Liver (tissue), 9 donors: Measurements from ENCODE around the gene RETSAT. TPM values are rescaled to one million over a fixed set of nuclear protein-coding genes. Genes with fewer than 3 reads are reported as not detected.
"Not testable (repeated sequence)": the region's sequence is repeated elsewhere in the genome, so short reads cannot be mapped to it uniquely, and the experiment has no call there.

Experiments
- DNase-seq: peaks from one replicate; pipeline ENCODE4 v3.0.0-alpha.2; 2017; ENCODE audit warnings: low spot score
- H3K27ac ChIP-seq, 2 donors: one replicate each; pipeline ENCODE4 v1.7.0; 2013; ENCODE audit warnings: inconsistent platforms in 2 of 2, low read length in 2 of 2, control low read depth in 1 of 2, low read depth in 1 of 2, mild to moderate bottlenecking in 1 of 2
- H3K27me3 ChIP-seq, 4 donors: one replicate each; pipeline versions ENCODE4 v1.6.1 to v1.7.0; 2013; ENCODE audit warnings: low read length in 3 of 4, inconsistent platforms in 1 of 4, mild to moderate bottlenecking in 1 of 4, moderate library complexity in 1 of 4; ENCODE audit not compliant: control insufficient read depth in 4 of 4, insufficient read depth in 4 of 4
- H3K36me3 ChIP-seq, 4 donors: one replicate each; pipeline versions ENCODE4 v1.6.1 to v1.7.0; 2013; ENCODE audit warnings: low read length in 3 of 4, mild to moderate bottlenecking in 3 of 4, low read depth in 1 of 4, moderate library complexity in 1 of 4; ENCODE audit not compliant: control insufficient read depth in 4 of 4, insufficient read depth in 3 of 4
- H3K4me1 ChIP-seq, 4 donors: one replicate each; pipeline versions ENCODE4 v1.6.1 to v1.7.0; 2013; ENCODE audit warnings: low read length in 3 of 4, mild to moderate bottlenecking in 3 of 4, moderate library complexity in 1 of 4; ENCODE audit not compliant: control insufficient read depth in 4 of 4, insufficient read depth in 4 of 4
- H3K4me3 ChIP-seq, 3 donors: one replicate each; pipeline versions ENCODE4 v1.6.1 to v1.7.0; 2013; ENCODE audit warnings: low read length in 3 of 3, control low read depth in 1 of 3, low read depth in 1 of 3, mild to moderate bottlenecking in 1 of 3
- H3K9ac ChIP-seq, 2 donors: one replicate each; pipeline ENCODE4 v1.7.0; 2013; ENCODE audit warnings: low read length in 2 of 2, mild to moderate bottlenecking in 2 of 2, moderate library complexity in 2 of 2, control low read depth in 1 of 2, low read depth in 1 of 2
- H3K9me3 ChIP-seq, 4 donors: one replicate each; pipeline versions ENCODE4 v1.6.1 to v1.7.0; 2013; ENCODE audit warnings: low read length in 3 of 4; ENCODE audit not compliant: control insufficient read depth in 4 of 4
- EGR1 ChIP-seq, 2 donors: IDR thresholded peaks; 2 replicates each; pipeline ENCODE4 v1.6.1; 2016 to 2018; ENCODE audit warnings: antibody characterized with exemption in 2 of 2, low read depth in 2 of 2
- FOXA1 ChIP-seq: IDR thresholded peaks from 2 replicates; pipeline ENCODE4 v1.6.1; 2016; ENCODE audit warnings: antibody characterized with exemption
- FOXA2 ChIP-seq: IDR thresholded peaks from 2 replicates; pipeline ENCODE4 v1.6.1; 2016; ENCODE audit warnings: antibody characterized with exemption
- GABPA ChIP-seq, 2 donors: IDR thresholded peaks in 1 of 2; conservative IDR thresholded peaks in 1 of 2; 2 replicates each; pipeline ENCODE4 v1.6.1; 2016; ENCODE audit warnings: antibody characterized with exemption in 2 of 2, mild to moderate bottlenecking in 1 of 2, moderate library complexity in 1 of 2
- HNF4A ChIP-seq, 2 donors: conservative IDR thresholded peaks; 2 replicates each; pipeline ENCODE4 v1.6.1; 2016; ENCODE audit warnings: antibody characterized with exemption in 2 of 2, mild to moderate bottlenecking in 2 of 2
- HNF4G ChIP-seq: IDR thresholded peaks from 2 replicates; pipeline ENCODE4 v1.6.1; 2016; ENCODE audit warnings: antibody characterized with exemption
- JUND ChIP-seq, 2 donors: IDR thresholded peaks; 2 replicates each; pipeline ENCODE4 v1.6.1; 2016; ENCODE audit warnings: antibody characterized with exemption in 2 of 2
- MAX ChIP-seq: IDR thresholded peaks from 2 replicates; pipeline ENCODE4 v1.6.1; 2016; ENCODE audit warnings: antibody characterized with exemption
- NR2F2 ChIP-seq: IDR thresholded peaks from 2 replicates; pipeline ENCODE4 v1.6.1; 2016; ENCODE audit warnings: antibody characterized with exemption
- RAD21 ChIP-seq, 2 donors: IDR thresholded peaks; 2 replicates each; pipeline ENCODE4 v1.6.1; 2016; ENCODE audit warnings: antibody characterized with exemption in 2 of 2, mild to moderate bottlenecking in 2 of 2
- RXRA ChIP-seq, 2 donors: IDR thresholded peaks; 2 replicates each; pipeline ENCODE4 v1.6.1; 2017 to 2018; ENCODE audit warnings: antibody characterized with exemption in 2 of 2, mild to moderate bottlenecking in 1 of 2
- SP1 ChIP-seq: IDR thresholded peaks from 2 replicates; pipeline ENCODE4 v1.6.1; 2018; ENCODE audit warnings: antibody characterized with exemption, mild to moderate bottlenecking
- TAF1 ChIP-seq: conservative IDR thresholded peaks from 2 replicates; pipeline ENCODE4 v1.6.1; 2016; ENCODE audit warnings: antibody characterized with exemption, mild to moderate bottlenecking
- YY1 ChIP-seq: IDR thresholded peaks from 2 replicates; pipeline ENCODE4 v1.6.1; 2016; ENCODE audit warnings: antibody characterized with exemption, mild to moderate bottlenecking
- ZBTB33 ChIP-seq: IDR thresholded peaks from 2 replicates; pipeline ENCODE4 v1.6.1; 2016; ENCODE audit warnings: antibody characterized with exemption
- WGBS: extraction: QIAGEN DNeasy Blood & Tissue Kit; methylation state at CpG from one replicate; pipeline ENCODE4 v1.1.7; 2013; 5-methylcytosine and 5-hydroxymethylcytosine counted together
- polyA plus RNA-seq, 2 donors: library from polyadenylated mRNA; stranded (reverse) in 1 of 2; unstranded in 1 of 2; fragments of 200-250 nt in 1 of 2; fragments of >200 nt in 1 of 2; fragmentation: Nextera tagmentation in 1 of 2; extraction: Ambion mirVana in 1 of 2; gene quantifications; one replicate each; pipeline versions ENCODE4 v1.2.1 to v1.2.3, GENCODE V29; 2013 to 2015
- total RNA-seq, 2 donors: library from RNA; depleted of rRNA; stranded (reverse); fragments of >200 nt; gene quantifications; one replicate each; pipeline ENCODE4 v1.2.3, GENCODE V29; 2014
- TF ChIP-seq, protein P1 (sequence below): fragments of 150-350 bp; IDR thresholded peaks from 2 replicates; pipeline ENCODE4 v1.5.1; 2017; ENCODE audit warnings: improper control_type of control experiment, low read depth, low read length; ENCODE audit not compliant: missing input control
- TF ChIP-seq, protein P2 (sequence below): IDR thresholded peaks from 2 replicates; pipeline ENCODE4 v1.6.1; 2016; ENCODE audit warnings: antibody characterized with exemption
- TF ChIP-seq, protein P3 (sequence below): IDR thresholded peaks from 2 replicates; pipeline ENCODE4 v1.6.1; 2016; ENCODE audit warnings: antibody characterized with exemption, mild to moderate bottlenecking
- donor health status: healthy.
- donor health status: healthy.
- donor health status: healthy.
- donor health status: healthy.
- donor health status: healthy.

The RETSAT gene
- total and polyA plus RNA-seq, 4 donors: 22.8 to 101 (median 70.7) TPM

GRCh38 chr2:85367180-85367579, 12.9 kb upstream of the RETSAT start (continued):
- TF ChIP-seq FOXA2 (no peak), HNF4A (conservative IDR thresholded peaks at IDR 0.05) (no peak)

- not testable (repeated sequence) for DNase-seq, H3K4me1 ChIP-seq, H3K4me3 ChIP-seq, H3K9me3 ChIP-seq, H3K27ac ChIP-seq, H3K27me3 ChIP-seq, H3K9ac ChIP-seq
- peaks cover 3 to 18% (median 9%) of the 10 kb centered on the region in 4 donors for H3K36me3 ChIP-seq
- 97% methylated on average over 5 of the region's 5 CpGs for WGBS
These were observed 8.5 kb upstream of the RETSAT start for GRCh38 chr2:85362653-85363387.

DNA sequence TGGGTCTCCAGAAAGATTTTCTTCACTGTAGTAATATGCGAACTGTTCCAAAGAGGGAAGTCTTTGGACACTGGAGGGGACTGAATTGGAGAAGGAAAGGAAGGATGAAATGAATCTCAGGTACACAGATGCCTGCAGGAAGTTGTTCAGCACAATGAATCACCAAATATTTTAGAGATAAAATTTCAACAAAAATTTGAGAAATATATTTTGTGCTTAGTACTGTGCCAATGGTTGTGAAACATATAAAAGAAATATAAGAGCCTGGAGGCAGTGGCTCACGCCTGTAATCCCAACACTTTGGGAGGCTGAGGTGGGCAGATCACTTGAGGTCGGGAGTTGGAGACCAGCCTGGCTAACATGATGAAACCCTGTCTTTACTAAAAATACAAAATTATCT, 3.4 kb upstream of the RETSAT start:
- H3K27me3 ChIP-seq: no peaks in the 10 kb centered on the region
- H3K27ac ChIP-seq: no peak overlapping the region
- no peak overlapping the region for H3K9ac ChIP-seq
- H3K4me3 ChIP-seq: no peak overlapping the region
- no peaks in the 10 kb centered on the region for H3K9me3 ChIP-seq
- peaks cover 6 to 22% (median 16%) of the 10 kb centered on the region in 4 donors for H3K4me1 ChIP-seq
- DNase-seq: no peak
- peaks cover 0 to 14% (median 7%) of the 10 kb centered on the region in 4 donors for H3K36me3 ChIP-seq
- WGBS: 95% methylated on average over 3 of the region's 3 CpGs
- TF ChIP-seq RAD21 (IDR thresholded peaks at IDR 0.05) (no peak), NR2F2 (no peak), FOXA2 (no peak), JUND (IDR thresholded peaks at IDR 0.05) (no peak), RXRA (IDR thresholded peaks at IDR 0.05) (no peak), FOXA1 (no peak), HNF4A (conservative IDR thresholded peaks at IDR 0.05) (no peak), EGR1 (IDR thresholded peaks at IDR 0.05; ENCODE audit: low read depth in 2 of 2) (no peak)
- TF ChIP-seq, protein P1, sequence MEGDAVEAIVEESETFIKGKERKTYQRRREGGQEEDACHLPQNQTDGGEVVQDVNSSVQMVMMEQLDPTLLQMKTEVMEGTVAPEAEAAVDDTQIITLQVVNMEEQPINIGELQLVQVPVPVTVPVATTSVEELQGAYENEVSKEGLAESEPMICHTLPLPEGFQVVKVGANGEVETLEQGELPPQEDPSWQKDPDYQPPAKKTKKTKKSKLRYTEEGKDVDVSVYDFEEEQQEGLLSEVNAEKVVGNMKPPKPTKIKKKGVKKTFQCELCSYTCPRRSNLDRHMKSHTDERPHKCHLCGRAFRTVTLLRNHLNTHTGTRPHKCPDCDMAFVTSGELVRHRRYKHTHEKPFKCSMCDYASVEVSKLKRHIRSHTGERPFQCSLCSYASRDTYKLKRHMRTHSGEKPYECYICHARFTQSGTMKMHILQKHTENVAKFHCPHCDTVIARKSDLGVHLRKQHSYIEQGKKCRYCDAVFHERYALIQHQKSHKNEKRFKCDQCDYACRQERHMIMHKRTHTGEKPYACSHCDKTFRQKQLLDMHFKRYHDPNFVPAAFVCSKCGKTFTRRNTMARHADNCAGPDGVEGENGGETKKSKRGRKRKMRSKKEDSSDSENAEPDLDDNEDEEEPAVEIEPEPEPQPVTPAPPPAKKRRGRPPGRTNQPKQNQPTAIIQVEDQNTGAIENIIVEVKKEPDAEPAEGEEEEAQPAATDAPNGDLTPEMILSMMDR: no peak

DNA sequence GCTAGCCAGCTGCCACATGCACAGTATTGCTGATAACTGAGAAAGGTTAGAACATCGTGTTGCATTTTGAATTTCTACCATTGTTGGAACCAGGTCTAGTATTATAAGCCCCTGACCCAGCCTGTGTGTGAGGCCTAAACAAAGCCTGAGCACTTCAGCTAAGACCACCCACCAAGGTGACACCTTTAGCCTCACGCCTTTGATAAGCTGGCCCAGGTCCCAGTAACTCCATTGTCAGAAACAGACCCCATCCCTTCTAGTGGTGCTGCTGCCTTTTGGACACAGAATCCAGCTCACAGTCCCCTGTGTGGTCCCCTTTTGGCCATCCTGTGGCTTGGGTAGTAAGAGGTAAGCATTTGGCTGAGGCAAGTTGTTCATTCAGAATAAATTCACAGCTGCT, 1.9 kb upstream of the RETSAT start:
- 95% methylated on average over 2 of the region's 2 CpGs for WGBS
- no peak overlapping the region for H3K4me3 ChIP-seq
- H3K27me3 ChIP-seq: no peaks in the 10 kb centered on the region
- H3K27ac ChIP-seq: no peak overlapping the region
- H3K9me3 ChIP-seq: no peaks in the 10 kb centered on the region
- DNase-seq: no peak
- H3K36me3 ChIP-seq: peaks cover 0 to 12% (median 6%) of the 10 kb centered on the region in 4 donors
- no peak overlapping the region for H3K9ac ChIP-seq
- H3K4me1 ChIP-seq: peaks cover 6 to 24% (median 16%) of the 10 kb centered on the region in 4 donors
- no peak for TF ChIP-seq HNF4G
- no peak for TF ChIP-seq FOXA1
- TF ChIP-seq NR2F2: no peak
- no peak for TF ChIP-seq EGR1 (IDR thresholded peaks at IDR 0.05; ENCODE audit: low read depth in 2 of 2)
- TF ChIP-seq, protein P2, sequence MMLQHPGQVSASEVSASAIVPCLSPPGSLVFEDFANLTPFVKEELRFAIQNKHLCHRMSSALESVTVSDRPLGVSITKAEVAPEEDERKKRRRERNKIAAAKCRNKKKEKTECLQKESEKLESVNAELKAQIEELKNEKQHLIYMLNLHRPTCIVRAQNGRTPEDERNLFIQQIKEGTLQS: no peak
- no peak for TF ChIP-seq ZBTB33
- TF ChIP-seq GABPA (IDR thresholded peaks at IDR 0.05 in 1 of 2, conservative IDR thresholded peaks at IDR 0.05 in 1 of 2): no peak
- TF ChIP-seq, protein P3, sequence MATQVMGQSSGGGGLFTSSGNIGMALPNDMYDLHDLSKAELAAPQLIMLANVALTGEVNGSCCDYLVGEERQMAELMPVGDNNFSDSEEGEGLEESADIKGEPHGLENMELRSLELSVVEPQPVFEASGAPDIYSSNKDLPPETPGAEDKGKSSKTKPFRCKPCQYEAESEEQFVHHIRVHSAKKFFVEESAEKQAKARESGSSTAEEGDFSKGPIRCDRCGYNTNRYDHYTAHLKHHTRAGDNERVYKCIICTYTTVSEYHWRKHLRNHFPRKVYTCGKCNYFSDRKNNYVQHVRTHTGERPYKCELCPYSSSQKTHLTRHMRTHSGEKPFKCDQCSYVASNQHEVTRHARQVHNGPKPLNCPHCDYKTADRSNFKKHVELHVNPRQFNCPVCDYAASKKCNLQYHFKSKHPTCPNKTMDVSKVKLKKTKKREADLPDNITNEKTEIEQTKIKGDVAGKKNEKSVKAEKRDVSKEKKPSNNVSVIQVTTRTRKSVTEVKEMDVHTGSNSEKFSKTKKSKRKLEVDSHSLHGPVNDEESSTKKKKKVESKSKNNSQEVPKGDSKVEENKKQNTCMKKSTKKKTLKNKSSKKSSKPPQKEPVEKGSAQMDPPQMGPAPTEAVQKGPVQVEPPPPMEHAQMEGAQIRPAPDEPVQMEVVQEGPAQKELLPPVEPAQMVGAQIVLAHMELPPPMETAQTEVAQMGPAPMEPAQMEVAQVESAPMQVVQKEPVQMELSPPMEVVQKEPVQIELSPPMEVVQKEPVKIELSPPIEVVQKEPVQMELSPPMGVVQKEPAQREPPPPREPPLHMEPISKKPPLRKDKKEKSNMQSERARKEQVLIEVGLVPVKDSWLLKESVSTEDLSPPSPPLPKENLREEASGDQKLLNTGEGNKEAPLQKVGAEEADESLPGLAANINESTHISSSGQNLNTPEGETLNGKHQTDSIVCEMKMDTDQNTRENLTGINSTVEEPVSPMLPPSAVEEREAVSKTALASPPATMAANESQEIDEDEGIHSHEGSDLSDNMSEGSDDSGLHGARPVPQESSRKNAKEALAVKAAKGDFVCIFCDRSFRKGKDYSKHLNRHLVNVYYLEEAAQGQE: no peak
- TF ChIP-seq YY1: no peak
- no peak for TF ChIP-seq MAX
- TF ChIP-seq TAF1: no peak
- no peak for TF ChIP-seq RXRA (IDR thresholded peaks at IDR 0.05)
- TF ChIP-seq JUND (IDR thresholded peaks at IDR 0.05): no peak
- no peak for TF ChIP-seq SP1
- TF ChIP-seq FOXA2: no peak
- TF ChIP-seq RAD21 (IDR thresholded peaks at IDR 0.05): no peak
- TF ChIP-seq HNF4A (conservative IDR thresholded peaks at IDR 0.05): no peak
